HK-2 (cell line): ENCODE results near the gene SDHA.
"Not testable (repeated sequence)": the region's sequence is repeated elsewhere in the genome, so short reads cannot be mapped to it uniquely, and the experiment has no call there.

ENCODE experiments used
- DNase-seq: peaks from one replicate; pipeline ENCODE4 v3.0.0-alpha.2; 2018; ENCODE audit not compliant: unreplicated experiment

Gene SDHA

GRCh38 chr5:222951-223715 is 5.0 kb downstream of the SDHA start:
- not testable (repeated sequence) for DNase-seq

GRCh38 chr5:223791-224190 is 5.7 kb downstream of the SDHA start:
- no peak for DNase-seq

GRCh38 chr5:225334-225733 is 7.2 kb downstream of the SDHA start:
- no peak for DNase-seq

GRCh38 chr5:227375-227774 is 9.3 kb downstream of the SDHA start:
- DNase-seq = not testable (repeated sequence)

- DNase-seq = no peak
These were observed 10.8 kb downstream of the SDHA start for GRCh38 chr5:228886-229285.

GRCh38 chr5:230711-231110 is 12.6 kb downstream of the SDHA start:
- DNase-seq = no peak

- DNase-seq = no peak
These were observed 13.5 kb downstream of the SDHA start for GRCh38 chr5:231661-232060.

GRCh38 chr5:233426-233825 is 15.3 kb downstream of the SDHA start:
- DNase-seq = not testable (repeated sequence)

- no peak for DNase-seq
These were observed 16.3 kb downstream of the SDHA start for GRCh38 chr5:234450-234849.

GRCh38 chr5:235527-235926 is 17.4 kb downstream of the SDHA start:
- not testable (repeated sequence) for DNase-seq

GRCh38 chr5:237931-238330 is 19.8 kb downstream of the SDHA start:
- DNase-seq = not testable (repeated sequence)

GRCh38 chr5:240550-240949 is 22.4 kb downstream of the SDHA start:
- not testable (repeated sequence) for DNase-seq

GRCh38 chr5:241045-241669 is 23.0 kb downstream of the SDHA start:
- not testable (repeated sequence) for DNase-seq

GRCh38 chr5:243683-244367 is 25.7 kb downstream of the SDHA start:
- not testable (repeated sequence) for DNase-seq

- not testable (repeated sequence) for DNase-seq
These were observed 27.6 kb downstream of the SDHA start for GRCh38 chr5:245717-246116.

GRCh38 chr5:250396-250795 is 32.3 kb downstream of the SDHA start:
- DNase-seq = not testable (repeated sequence)

GRCh38 chr5:251016-251415 is 32.9 kb downstream of the SDHA start:
- not testable (repeated sequence) for DNase-seq

GRCh38 chr5:251538-251937 is 33.4 kb downstream of the SDHA start:
- DNase-seq = not testable (repeated sequence)

GRCh38 chr5:251975-252374 is 33.9 kb downstream of the SDHA start:
- not testable (repeated sequence) for DNase-seq

GRCh38 chr5:252546-252945 is 34.4 kb downstream of the SDHA start:
- no peak for DNase-seq

GRCh38 chr5:254322-254721 is 36.2 kb downstream of the SDHA start:
- DNase-seq = not testable (repeated sequence)

GRCh38 chr5:255116-255515 is 37.0 kb downstream of the SDHA start:
- DNase-seq = not testable (repeated sequence)

- not testable (repeated sequence) for DNase-seq
These were observed 38.2 kb downstream of the SDHA start for GRCh38 chr5:256347-256746.
